DND-41 (cell line): Measurements from ENCODE around the gene GFI1.
A peak's percentile ranks its signal among the peaks of the same experiment; 100 is the strongest.

ENCODE experiments used
- ATAC-seq: fragments of 200-7000 bp; cut with Tn5 transposase; 3 replicates; pipeline ENCODE4 v1.9.1; 2021; ENCODE audit warnings: low read depth; ENCODE audit not compliant: insufficient read depth
- DNase-seq: peaks from one replicate; pipeline ENCODE4 v3.0.0-alpha.2; 2020
- H2AFZ ChIP-seq: 2 replicates; pipeline ENCODE4 v1.6.0; 2012; ENCODE audit warnings: low read depth, low read length
- H3K27ac ChIP-seq: 2 replicates; pipeline ENCODE4 v1.5.1; 2012; ENCODE audit warnings: low read length, inconsistent platforms
- H3K27me3 ChIP-seq: fragments of 200-600 bp; sonication (generic); 2 replicates; pipeline ENCODE4 v1.6.0; 2012; ENCODE audit warnings: low read length, mild to moderate bottlenecking, inconsistent platforms; ENCODE audit not compliant: insufficient read depth, poor library complexity
- H3K36me3 ChIP-seq: 2 replicates; pipeline ENCODE4 v1.5.1; 2012; ENCODE audit warnings: low read length, inconsistent platforms; ENCODE audit not compliant: insufficient read depth
- H3K4me1 ChIP-seq: 2 replicates; pipeline ENCODE4 v1.5.1; 2012; ENCODE audit warnings: mild to moderate bottlenecking, low read length; ENCODE audit not compliant: insufficient read depth
- H3K4me2 ChIP-seq: 2 replicates; pipeline ENCODE4 v1.6.0; 2012; ENCODE audit warnings: mild to moderate bottlenecking, moderate library complexity, low read length, inconsistent platforms; ENCODE audit not compliant: insufficient read depth
- H3K4me3 ChIP-seq, 2 experiments: fragments of 200-600 bp in 1 of 2; shearing (Covaris generic) in 1 of 2; 2 replicates each; pipeline ENCODE4 v1.5.1; 2012 to 2016; ENCODE audit warnings: inconsistent platforms in 2 of 2, low read length in 2 of 2, mild to moderate bottlenecking in 2 of 2, low read depth in 1 of 2, moderate library complexity in 1 of 2
- H3K79me2 ChIP-seq: 2 replicates; pipeline ENCODE4 v1.6.0; 2012; ENCODE audit warnings: low read length, inconsistent platforms; ENCODE audit not compliant: insufficient read depth
- H3K9ac ChIP-seq: 2 replicates; pipeline ENCODE4 v1.6.0; 2012; ENCODE audit warnings: low read depth, mild to moderate bottlenecking, inconsistent platforms, low read length, moderate library complexity
- H3K9me3 ChIP-seq: 2 replicates; pipeline ENCODE4 v1.5.1; 2012; ENCODE audit warnings: low read length, moderate library complexity, mild to moderate bottlenecking, inconsistent platforms; ENCODE audit not compliant: insufficient read depth, severe bottlenecking
- H4K20me1 ChIP-seq: 2 replicates; pipeline ENCODE4 v1.6.0; 2012; ENCODE audit warnings: low read length; ENCODE audit not compliant: insufficient read depth
- CTCF ChIP-seq: IDR thresholded peaks from 2 replicates; pipeline ENCODE4 v1.5.1; 2012; ENCODE audit warnings: borderline replicate concordance, low read length, moderate library complexity, mild to moderate bottlenecking; ENCODE audit not compliant: poor library complexity, severe bottlenecking; ENCODE audit errors: extremely low read depth
- EZH2 ChIP-seq: IDR thresholded peaks from 3 replicates; pipeline ENCODE4 v1.6.1; 2012; ENCODE audit warnings: borderline replicate concordance, low read depth, mild to moderate bottlenecking, moderate library complexity, low read length, inconsistent platforms; ENCODE audit not compliant: severe bottlenecking

The GFI1 gene

DNA sequence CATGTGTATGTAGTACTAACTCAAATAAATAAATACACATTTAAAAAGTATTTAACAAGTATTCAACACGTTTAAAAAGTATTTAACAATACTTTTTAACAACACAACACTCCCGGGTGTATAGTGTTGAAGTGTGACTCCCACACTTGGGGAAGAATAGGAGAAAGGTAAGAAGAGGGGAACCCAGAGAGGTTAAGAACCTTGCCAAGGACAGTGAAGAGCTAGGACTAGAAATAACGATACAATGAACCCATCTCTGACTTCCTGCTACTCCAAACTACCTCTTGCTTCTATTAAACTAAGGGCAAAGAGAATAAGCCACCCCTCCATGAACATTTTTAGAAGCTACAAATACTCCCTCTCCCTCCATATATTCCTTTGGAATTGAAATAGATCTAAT, 1.7 kb upstream of the GFI1 start:
- H3K4me1 ChIP-seq = peaks cover 13% of the 10 kb centered on the region
- H3K4me3 ChIP-seq = no peak overlapping the region
- peaks cover 11% of the 10 kb centered on the region; the same call in 1 of the 2 replicates for H3K36me3 ChIP-seq
- no peak overlapping the region for H3K9ac ChIP-seq
- no peaks in the 10 kb centered on the region for H3K27me3 ChIP-seq
- peaks cover 17% of the 10 kb centered on the region for H3K79me2 ChIP-seq
- TF ChIP-seq EZH2 (no peak), CTCF (no peak)
- H3K4me2 ChIP-seq = no peak overlapping the region
- no peak for ATAC-seq
- H3K9me3 ChIP-seq = no peaks in the 10 kb centered on the region
- no peak for DNase-seq
- no peak overlapping the region; the same call in 1 of the 2 replicates for H2AFZ ChIP-seq
- H3K27ac ChIP-seq = no peak overlapping the region
- H4K20me1 ChIP-seq = no peaks in the 10 kb centered on the region

DNA sequence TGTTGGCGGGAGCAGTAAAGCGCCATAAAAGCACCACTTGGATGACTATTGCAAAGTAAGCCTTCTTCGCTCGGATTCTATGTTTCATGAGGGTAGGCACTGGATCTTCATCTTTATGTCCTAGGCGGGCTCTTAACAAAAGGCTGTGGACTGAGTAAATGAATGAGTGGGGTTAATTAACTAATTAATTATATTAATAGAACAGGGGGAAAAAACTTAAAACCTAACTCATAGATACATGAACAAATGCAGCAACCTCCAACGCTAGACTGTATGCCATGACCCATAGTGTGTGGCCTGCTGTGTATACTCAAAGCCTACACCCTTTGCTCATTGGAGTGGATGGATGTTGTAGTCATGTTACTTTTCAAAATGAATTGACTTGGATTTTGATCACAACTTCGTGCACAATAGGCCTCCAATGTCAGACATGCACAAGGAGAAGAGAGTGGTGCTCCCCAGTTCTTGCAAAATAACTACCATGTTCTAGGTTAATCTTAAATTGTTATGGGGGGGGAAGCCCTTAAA, 417 bp upstream of the GFI1 start:
- Histone ChIP-seq H3K4me3 (no peak overlapping the region), H3K9ac (no peak overlapping the region)

GRCh38 chr1:92485381-92486250, 1.1 kb downstream of the GFI1 start:
- Histone ChIP-seq H3K36me3 (peaks cover 39% of the 10 kb centered on the region), H3K9me3 (no peaks in the 10 kb centered on the region), H3K4me3 (peak overlapping the region; percentile 71 to 74), H3K27ac (peak overlapping the region; percentile 98), H2AFZ (peak overlapping the region; percentile 46), H3K4me2 (peak overlapping the region; percentile 68), H4K20me1 (peaks cover 12% of the 10 kb centered on the region; the same call in 1 of the 2 replicates), H3K4me1 (peaks cover 38% of the 10 kb centered on the region), H3K27me3 (no peaks in the 10 kb centered on the region), H3K79me2 (peaks cover 45% of the 10 kb centered on the region), H3K9ac (peak overlapping the region; percentile 98)
- DNase-seq = peak; percentile 93
- ATAC-seq = peak; percentile 59
- TF ChIP-seq EZH2 (no peak), CTCF (peak; percentile 76)

More for the DNA sequence above, 417 bp upstream of the GFI1 start:
- peaks cover 29% of the 10 kb centered on the region for H3K79me2 ChIP-seq
- DNase-seq (no peak), ATAC-seq (no peak)
- peaks cover 24% of the 10 kb centered on the region for H3K36me3 ChIP-seq
- no peak overlapping the region for H2AFZ ChIP-seq
- no peaks in the 10 kb centered on the region for H3K9me3 ChIP-seq
- H3K27ac ChIP-seq = peak overlapping the region; percentile 51; the same call in 1 of the 2 replicates
- TF ChIP-seq EZH2 (no peak), CTCF (no peak)
- no peaks in the 10 kb centered on the region for H3K27me3 ChIP-seq
- peaks cover 6% of the 10 kb centered on the region; the same call in 1 of the 2 replicates for H4K20me1 ChIP-seq
- no peak overlapping the region for H3K4me2 ChIP-seq
- H3K4me1 ChIP-seq = peaks cover 23% of the 10 kb centered on the region
